Spleen (tissue), 7 donors: ENCODE measurements around the gene PKIG.

Experiments
- POLR2AphosphoS5 ChIP-seq, 3 donors: sonication (generic); formaldehyde crosslinking; IDR thresholded peaks; one replicate each; pipeline ENCODE4 v1.5.1; 2017; ENCODE audit warnings: antibody characterized with exemption in 3 of 3
- TF ChIP-seq, protein P1 (sequence below), 11 experiments: fragments of 200-600 bp in 7 of 11; fragments of 450-650 bp in 4 of 11; sonication (generic) in 4 of 11; IDR thresholded peaks in 8 of 11; conservative IDR thresholded peaks in 3 of 11; 1 replicate in 7 of 11; 2 replicates in 4 of 11; pipeline versions ENCODE4 v1.4.0 to v1.8.0; 2016 to 2021; ENCODE audit warnings: antibody characterized with exemption in 11 of 11, inconsistent platforms in 4 of 11, mild to moderate bottlenecking in 1 of 11
- donor health status: DM: no; HTN: no; CAD: no; lungs with moderate emphysema.
- donor health status: DM: no; HTN: no; CAD: no.
- donor health status: DM: no; HTN: no; CAD: no.

DNA sequence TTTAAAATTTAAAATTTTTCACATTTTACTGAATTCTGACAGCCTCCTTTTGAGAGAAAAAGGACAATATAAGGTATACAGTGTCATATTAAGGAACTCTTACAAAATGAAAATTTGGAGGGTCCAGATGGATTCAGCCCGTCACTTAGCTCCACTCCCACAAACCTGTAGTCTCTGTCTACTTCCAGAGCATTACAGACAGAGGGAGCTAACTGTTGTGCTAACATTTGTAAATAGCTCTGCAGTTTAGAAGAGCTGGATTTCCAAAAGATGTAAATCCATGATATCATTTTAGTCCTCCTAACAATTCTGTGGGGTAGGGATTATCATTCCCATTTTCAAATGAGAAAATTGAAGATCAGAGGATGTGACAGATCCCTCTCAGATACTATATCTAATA, 44.4 kb upstream of the PKIG start:
- TF ChIP-seq, protein P1, sequence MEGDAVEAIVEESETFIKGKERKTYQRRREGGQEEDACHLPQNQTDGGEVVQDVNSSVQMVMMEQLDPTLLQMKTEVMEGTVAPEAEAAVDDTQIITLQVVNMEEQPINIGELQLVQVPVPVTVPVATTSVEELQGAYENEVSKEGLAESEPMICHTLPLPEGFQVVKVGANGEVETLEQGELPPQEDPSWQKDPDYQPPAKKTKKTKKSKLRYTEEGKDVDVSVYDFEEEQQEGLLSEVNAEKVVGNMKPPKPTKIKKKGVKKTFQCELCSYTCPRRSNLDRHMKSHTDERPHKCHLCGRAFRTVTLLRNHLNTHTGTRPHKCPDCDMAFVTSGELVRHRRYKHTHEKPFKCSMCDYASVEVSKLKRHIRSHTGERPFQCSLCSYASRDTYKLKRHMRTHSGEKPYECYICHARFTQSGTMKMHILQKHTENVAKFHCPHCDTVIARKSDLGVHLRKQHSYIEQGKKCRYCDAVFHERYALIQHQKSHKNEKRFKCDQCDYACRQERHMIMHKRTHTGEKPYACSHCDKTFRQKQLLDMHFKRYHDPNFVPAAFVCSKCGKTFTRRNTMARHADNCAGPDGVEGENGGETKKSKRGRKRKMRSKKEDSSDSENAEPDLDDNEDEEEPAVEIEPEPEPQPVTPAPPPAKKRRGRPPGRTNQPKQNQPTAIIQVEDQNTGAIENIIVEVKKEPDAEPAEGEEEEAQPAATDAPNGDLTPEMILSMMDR (IDR thresholded peaks at IDR 0.05 in 8 of 11, conservative IDR thresholded peaks at IDR 0.05 in 3 of 11): no peak
- no peak for TF ChIP-seq POLR2AphosphoS5 (IDR thresholded peaks at IDR 0.05)
